ENCODE results near the gene MATCAP1.

The MATCAP1 gene

GRCh38 chr16:67190448-67191399 is 7.0 kb upstream of the MATCAP1 start:
- no peak for DNase-seq

DNA sequence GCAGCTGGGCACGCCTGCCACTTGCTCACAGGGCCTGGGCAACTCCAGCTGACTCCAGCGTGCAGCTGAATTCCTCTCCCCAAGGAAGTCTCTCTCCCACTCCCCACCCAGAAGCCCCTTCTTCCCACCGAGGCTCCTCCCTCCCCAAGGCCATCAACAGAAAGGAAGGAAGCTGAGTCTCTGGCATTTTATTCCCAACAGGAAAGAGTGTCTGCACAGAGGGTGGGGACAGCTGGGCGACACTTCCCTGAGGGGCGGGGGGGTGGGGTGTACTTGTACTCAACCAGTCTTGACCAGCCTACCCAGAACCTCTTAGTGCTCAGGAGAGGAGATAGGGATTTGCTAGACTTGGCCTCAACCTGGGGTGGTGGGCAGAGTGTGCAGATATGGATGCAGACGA is 6.3 kb upstream of the MATCAP1 start, which contains the start of gene EXOC3L1:
TSS of gene EXOC3L1 (minus strand) at position 96 of the 400 bp plus-strand sequence. CDS start 460 bp downstream, outside the sequence.
- no peak for DNase-seq

- no peak for DNase-seq
Measured at GRCh38 chr16:67188798-67189197, 5.0 kb upstream of the MATCAP1 start.

DNA sequence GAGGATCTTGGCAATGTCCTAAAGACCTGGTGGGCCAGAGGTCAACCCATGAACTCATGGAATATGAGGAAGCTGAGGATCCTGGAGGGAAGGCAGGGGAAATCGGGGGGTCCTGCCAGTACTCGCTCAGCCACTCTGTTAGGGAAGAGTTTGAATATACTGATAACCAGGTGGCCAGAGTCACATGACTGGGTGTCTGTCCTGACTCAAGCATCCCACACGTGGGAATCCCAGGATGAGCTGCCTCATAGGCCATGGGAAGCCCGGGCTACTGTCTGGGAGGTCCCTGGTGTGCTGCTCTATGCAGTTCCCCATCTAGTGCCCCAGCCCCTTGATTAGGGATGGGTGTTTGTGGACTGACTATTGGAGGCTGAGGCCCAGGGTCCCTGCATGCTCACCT is 4.6 kb upstream of the MATCAP1 start:
- no peak for DNase-seq

- no peak for DNase-seq
Measured at GRCh38 chr16:67187175-67187890, 3.6 kb upstream of the MATCAP1 start.

DNA sequence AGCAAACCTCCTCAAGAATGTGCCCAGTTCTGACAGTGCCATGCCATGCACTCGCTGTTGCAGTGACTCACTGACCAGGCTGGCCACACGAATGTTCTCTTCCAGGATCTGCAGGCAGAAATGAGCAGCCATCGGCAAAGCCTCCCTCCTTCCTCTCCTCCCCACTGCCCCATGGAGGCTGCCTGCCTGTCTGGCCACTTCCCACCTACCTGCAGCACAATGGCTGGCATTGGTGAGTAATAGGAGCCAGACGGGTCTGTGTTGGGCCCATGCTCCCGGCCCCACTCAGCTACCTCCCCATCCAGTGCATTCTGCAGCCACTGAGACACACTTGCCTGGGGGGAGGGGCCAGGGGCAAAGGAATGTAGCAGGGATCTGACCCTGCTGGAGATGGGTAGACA is 2.8 kb upstream of the MATCAP1 start:
- no peak for DNase-seq

DNA sequence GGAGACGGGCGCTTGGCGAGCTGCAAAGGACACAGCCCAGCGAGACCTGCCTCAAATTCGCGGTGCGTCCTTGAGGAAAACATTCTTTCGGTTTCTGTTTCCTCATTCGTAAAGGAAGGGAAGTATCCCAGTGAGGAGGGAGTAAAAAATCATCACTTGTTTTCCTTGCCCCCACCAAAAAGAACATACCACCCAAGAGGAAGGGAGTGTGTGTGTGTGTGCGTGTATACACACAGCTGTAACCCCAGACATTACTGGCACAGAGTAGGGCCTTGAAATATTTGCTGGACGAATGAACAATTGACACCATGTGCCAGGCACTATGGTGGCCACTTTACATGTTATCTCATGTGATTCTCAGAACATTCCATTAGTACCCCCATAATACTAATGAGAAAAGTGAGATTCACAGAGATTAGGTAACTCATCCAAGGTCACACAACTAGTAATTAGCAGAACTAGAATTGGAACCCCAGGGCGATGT is 1.9 kb upstream of the MATCAP1 start:
- no peak for DNase-seq

DNA sequence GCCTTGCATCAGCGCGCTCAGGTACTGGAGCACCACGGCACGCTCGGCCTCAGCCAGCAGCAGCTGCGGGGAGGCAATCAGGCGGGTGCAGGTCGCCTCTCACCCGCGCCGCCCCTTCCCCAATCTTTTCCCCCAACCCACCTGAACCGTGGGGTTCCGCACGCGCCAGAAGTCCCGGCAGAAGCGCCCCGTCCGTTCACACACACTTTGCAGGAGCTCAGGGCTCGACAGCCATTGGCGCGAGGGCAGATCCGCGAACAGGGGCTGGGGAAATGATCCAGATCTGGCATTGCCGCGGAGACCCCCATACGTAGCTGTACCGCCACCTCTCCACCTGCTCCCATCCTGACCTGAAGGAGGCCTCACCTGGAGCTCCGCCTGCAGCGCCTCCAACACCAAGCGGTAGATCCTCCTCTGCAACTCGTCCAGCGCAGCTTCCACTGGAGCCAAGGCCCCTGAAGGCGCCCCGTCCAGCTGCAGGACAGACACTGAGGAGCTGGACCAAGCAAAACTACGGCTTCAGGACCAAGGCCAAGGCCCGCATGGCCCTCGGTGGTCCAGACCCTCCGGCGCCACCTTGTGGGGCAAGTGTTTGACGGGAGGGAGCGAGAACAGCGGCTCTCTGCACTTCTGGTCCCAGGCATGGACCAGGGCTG is 1.4 kb upstream of the MATCAP1 start:
- DNase-seq, result peak; percentile 81

GRCh38 chr16:67184453-67184994 is 761 bp upstream of the MATCAP1 start:
- no peak for DNase-seq

GRCh38 chr16:67183284-67183626 is 508 bp downstream of the MATCAP1 start:
- no peak for DNase-seq

DNA sequence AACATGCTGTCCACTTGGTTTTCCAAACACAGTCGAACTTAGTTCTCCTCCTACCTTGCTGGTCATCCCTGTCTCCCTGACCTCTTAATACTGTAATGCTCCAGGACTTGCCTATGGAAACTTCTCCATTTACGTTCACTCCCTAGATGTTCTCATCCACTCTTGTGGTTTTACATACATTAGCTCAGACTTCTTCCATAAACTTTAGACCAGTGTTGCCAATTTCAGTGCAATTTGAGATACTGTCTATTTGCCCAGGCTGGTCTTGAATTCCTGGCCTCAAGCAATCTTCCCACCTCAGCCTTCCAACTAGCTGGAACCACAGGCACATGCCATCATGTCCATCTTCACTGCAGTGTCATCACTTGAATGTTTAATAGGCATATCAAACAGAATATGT is 1.5 kb downstream of the MATCAP1 start:
- DNase-seq, result no peak

- DNase-seq, result no peak
Measured at GRCh38 chr16:67181346-67181745, 2.4 kb downstream of the MATCAP1 start.

GRCh38 chr16:67180166-67180565 is 3.6 kb downstream of the MATCAP1 start:
- DNase-seq, result no peak

GRCh38 chr16:67179421-67180080 is 4.2 kb downstream of the MATCAP1 start:
- DNase-seq, result no peak

DNA sequence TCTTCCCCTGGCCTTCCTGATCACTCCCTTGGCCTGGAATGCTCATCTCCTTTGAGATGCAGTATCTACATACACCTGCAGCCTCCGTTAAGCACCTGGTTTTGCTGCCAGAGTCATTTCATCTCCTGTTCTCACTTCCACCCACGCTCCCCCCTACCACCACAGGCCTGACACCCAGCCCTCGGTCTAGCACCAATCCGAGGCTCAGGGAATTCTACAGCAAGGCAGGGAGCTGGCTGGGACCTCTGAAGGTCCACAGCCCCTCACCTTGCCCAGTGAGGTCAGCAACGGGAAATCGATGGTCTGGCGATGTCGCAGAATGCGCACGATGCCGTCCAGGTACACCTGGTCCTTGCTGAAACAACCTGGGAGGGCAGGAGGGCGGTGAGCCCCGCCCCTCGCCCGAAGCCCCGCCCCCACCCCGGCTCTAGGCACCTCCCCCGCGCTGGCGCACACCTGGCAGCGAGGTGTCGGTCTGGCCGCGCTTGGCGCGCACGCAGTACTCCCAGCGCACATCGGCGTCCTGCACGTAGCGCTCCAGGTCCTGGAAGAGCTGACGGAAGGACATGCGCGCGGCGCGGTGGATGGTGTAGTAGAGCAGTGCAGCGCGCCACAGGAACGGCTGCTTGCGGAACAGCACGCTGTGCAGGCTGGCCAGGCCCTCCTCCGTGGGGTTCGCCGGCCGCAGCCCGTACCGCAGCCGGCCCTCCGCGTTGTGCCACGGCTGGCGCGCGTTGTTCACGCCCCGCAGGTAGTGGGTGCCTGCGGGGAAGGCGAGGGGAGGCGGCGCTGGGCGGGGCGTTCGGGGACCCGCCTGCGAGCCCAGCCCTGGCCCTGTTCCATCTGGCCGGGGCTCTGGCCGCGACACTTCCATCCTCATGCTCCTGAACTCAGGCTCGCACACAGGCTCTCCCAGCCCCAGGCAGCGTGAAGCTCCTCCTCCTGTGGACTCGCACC is 5.7 kb downstream of the MATCAP1 start:
- DNase-seq, result peak; percentile 63

DNA sequence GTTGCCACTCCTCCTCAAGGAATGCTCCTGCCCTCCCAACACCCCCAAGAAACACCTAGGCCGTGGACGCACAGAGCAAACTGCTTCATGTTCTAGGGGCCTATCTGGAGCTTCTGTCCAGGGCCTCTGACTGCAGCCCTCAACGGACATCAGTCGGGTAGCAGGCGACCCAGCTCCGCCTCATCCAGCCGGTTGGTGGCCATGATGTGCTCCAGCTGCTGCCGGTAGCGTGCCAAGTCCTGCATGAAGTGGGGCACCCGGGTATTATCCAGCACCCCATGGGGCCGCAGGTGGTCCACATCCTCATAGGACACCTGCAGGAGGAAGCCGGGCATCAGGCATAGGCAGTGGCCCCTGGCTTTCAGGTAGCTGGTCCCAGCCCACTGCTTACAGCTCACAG is 7.1 kb downstream of the MATCAP1 start:
- DNase-seq, result no peak

DNA sequence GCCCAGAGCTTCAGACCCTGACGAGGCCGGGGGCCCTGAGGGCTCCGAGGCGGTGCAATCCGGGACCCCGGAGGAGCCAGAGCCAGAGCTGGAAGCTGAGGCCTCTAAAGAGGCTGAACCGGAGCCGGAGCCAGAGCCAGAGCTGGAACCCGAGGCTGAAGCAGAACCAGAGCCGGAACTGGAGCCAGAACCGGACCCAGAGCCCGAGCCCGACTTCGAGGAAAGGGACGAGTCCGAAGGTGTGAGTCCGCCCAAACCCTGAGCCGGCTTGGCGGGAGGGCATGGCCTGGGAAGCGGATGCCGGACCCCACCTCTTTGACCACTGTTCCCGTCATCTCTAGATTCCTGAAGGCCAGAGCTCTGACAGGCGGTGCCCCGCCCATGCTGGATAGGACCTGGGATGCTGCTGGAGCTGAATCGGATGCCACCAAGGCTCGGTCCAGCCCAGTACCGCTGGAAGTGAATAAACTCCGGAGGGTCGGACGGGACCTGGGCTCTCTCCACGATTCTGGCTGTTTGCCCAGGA is 9.0 kb downstream of the MATCAP1 start:
- DNase-seq, result no peak

DNA sequence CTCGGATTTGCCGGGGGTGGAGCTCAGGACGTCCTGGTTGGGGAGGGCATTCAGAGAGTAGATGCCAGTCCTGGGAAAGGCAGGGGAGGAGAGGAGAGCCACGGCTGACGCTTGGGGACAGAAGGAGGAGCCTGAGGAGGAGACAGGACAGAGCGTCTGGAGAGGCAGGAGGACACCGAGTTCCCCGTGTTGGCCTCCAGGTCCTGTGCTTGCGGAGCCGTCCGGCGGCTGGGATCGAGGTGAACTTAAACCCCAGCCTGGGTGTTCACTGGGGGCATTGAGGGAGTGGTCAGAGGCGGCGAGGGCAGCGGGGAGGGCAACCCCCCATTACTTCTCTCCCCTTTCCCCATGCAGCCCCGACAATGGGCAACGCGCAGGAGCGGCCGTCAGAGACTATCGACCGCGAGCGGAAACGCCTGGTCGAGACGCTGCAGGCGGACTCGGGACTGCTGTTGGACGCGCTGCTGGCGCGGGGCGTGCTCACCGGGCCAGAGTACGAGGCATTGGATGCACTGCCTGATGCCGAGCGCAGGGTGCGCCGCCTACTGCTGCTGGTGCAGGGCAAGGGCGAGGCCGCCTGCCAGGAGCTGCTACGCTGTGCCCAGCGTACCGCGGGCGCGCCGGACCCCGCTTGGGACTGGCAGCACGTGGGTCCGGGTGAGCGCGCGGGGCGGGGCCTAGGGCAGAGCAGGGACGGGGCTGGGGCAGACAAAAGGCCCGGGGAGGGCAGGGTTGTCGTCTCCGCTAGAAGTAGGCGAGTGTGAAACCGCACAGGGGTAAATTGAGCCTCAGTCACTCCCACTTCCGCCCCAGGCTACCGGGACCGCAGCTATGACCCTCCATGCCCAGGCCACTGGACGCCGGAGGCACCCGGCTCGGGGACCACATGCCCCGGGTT is 9.7 kb downstream of the MATCAP1 start:
- DNase-seq, result peak; percentile 64

- DNase-seq, result no peak
Measured at GRCh38 chr16:67173323-67173722, 10.4 kb downstream of the MATCAP1 start.
